Liver (tissue), 9 donors: ENCODE data around the gene CDHR2. TPM values are rescaled to one million over a fixed set of nuclear protein-coding genes. Genes with fewer than 3 reads are reported as not detected.

Source experiments
- DNase-seq: peaks from one replicate; pipeline ENCODE4 v3.0.0-alpha.2; 2017; ENCODE audit warnings: low spot score
- H3K27ac ChIP-seq, 2 donors: one replicate each; pipeline ENCODE4 v1.7.0; 2013; ENCODE audit warnings: inconsistent platforms in 2 of 2, low read length in 2 of 2, control low read depth in 1 of 2, low read depth in 1 of 2, mild to moderate bottlenecking in 1 of 2
- H3K27me3 ChIP-seq, 4 donors: one replicate each; pipeline versions ENCODE4 v1.6.1 to v1.7.0; 2013; ENCODE audit warnings: low read length in 3 of 4, inconsistent platforms in 1 of 4, mild to moderate bottlenecking in 1 of 4, moderate library complexity in 1 of 4; ENCODE audit not compliant: control insufficient read depth in 4 of 4, insufficient read depth in 4 of 4
- H3K36me3 ChIP-seq, 4 donors: one replicate each; pipeline versions ENCODE4 v1.6.1 to v1.7.0; 2013; ENCODE audit warnings: low read length in 3 of 4, mild to moderate bottlenecking in 3 of 4, low read depth in 1 of 4, moderate library complexity in 1 of 4; ENCODE audit not compliant: control insufficient read depth in 4 of 4, insufficient read depth in 3 of 4
- H3K4me1 ChIP-seq, 4 donors: one replicate each; pipeline versions ENCODE4 v1.6.1 to v1.7.0; 2013; ENCODE audit warnings: low read length in 3 of 4, mild to moderate bottlenecking in 3 of 4, moderate library complexity in 1 of 4; ENCODE audit not compliant: control insufficient read depth in 4 of 4, insufficient read depth in 4 of 4
- H3K4me3 ChIP-seq, 3 donors: one replicate each; pipeline versions ENCODE4 v1.6.1 to v1.7.0; 2013; ENCODE audit warnings: low read length in 3 of 3, control low read depth in 1 of 3, low read depth in 1 of 3, mild to moderate bottlenecking in 1 of 3
- H3K9ac ChIP-seq, 2 donors: one replicate each; pipeline ENCODE4 v1.7.0; 2013; ENCODE audit warnings: low read length in 2 of 2, mild to moderate bottlenecking in 2 of 2, moderate library complexity in 2 of 2, control low read depth in 1 of 2, low read depth in 1 of 2
- H3K9me3 ChIP-seq, 4 donors: one replicate each; pipeline versions ENCODE4 v1.6.1 to v1.7.0; 2013; ENCODE audit warnings: low read length in 3 of 4; ENCODE audit not compliant: control insufficient read depth in 4 of 4
- ATF3 ChIP-seq: IDR thresholded peaks from 2 replicates; pipeline ENCODE4 v1.6.1; 2016; ENCODE audit warnings: antibody characterized with exemption
- EGR1 ChIP-seq, 2 donors: IDR thresholded peaks; 2 replicates each; pipeline ENCODE4 v1.6.1; 2016 to 2018; ENCODE audit warnings: antibody characterized with exemption in 2 of 2, low read depth in 2 of 2
- FOXA1 ChIP-seq: IDR thresholded peaks from 2 replicates; pipeline ENCODE4 v1.6.1; 2016; ENCODE audit warnings: antibody characterized with exemption
- GABPA ChIP-seq, 2 donors: IDR thresholded peaks in 1 of 2; conservative IDR thresholded peaks in 1 of 2; 2 replicates each; pipeline ENCODE4 v1.6.1; 2016; ENCODE audit warnings: antibody characterized with exemption in 2 of 2, mild to moderate bottlenecking in 1 of 2, moderate library complexity in 1 of 2
- JUND ChIP-seq, 2 donors: IDR thresholded peaks; 2 replicates each; pipeline ENCODE4 v1.6.1; 2016; ENCODE audit warnings: antibody characterized with exemption in 2 of 2
- NR2F2 ChIP-seq: IDR thresholded peaks from 2 replicates; pipeline ENCODE4 v1.6.1; 2016; ENCODE audit warnings: antibody characterized with exemption
- RAD21 ChIP-seq, 2 donors: IDR thresholded peaks; 2 replicates each; pipeline ENCODE4 v1.6.1; 2016; ENCODE audit warnings: antibody characterized with exemption in 2 of 2, mild to moderate bottlenecking in 2 of 2
- REST ChIP-seq: IDR thresholded peaks from 2 replicates; pipeline ENCODE4 v1.6.1; 2016; ENCODE audit warnings: antibody characterized with exemption, mild to moderate bottlenecking
- SP1 ChIP-seq: IDR thresholded peaks from 2 replicates; pipeline ENCODE4 v1.6.1; 2018; ENCODE audit warnings: antibody characterized with exemption, mild to moderate bottlenecking
- TAF1 ChIP-seq: conservative IDR thresholded peaks from 2 replicates; pipeline ENCODE4 v1.6.1; 2016; ENCODE audit warnings: antibody characterized with exemption, mild to moderate bottlenecking
- YY1 ChIP-seq: IDR thresholded peaks from 2 replicates; pipeline ENCODE4 v1.6.1; 2016; ENCODE audit warnings: antibody characterized with exemption, mild to moderate bottlenecking
- WGBS: extraction: QIAGEN DNeasy Blood & Tissue Kit; methylation state at CpG from one replicate; pipeline ENCODE4 v1.1.7; 2013; 5-methylcytosine and 5-hydroxymethylcytosine counted together
- polyA plus RNA-seq, 2 donors: library from polyadenylated mRNA; stranded (reverse) in 1 of 2; unstranded in 1 of 2; fragments of 200-250 nt in 1 of 2; fragments of >200 nt in 1 of 2; fragmentation: Nextera tagmentation in 1 of 2; extraction: Ambion mirVana in 1 of 2; gene quantifications; one replicate each; pipeline versions ENCODE4 v1.2.1 to v1.2.3, GENCODE V29; 2013 to 2015
- total RNA-seq, 2 donors: library from RNA; depleted of rRNA; stranded (reverse); fragments of >200 nt; gene quantifications; one replicate each; pipeline ENCODE4 v1.2.3, GENCODE V29; 2014
- TF ChIP-seq, protein P1 (sequence below): fragments of 150-350 bp; IDR thresholded peaks from 2 replicates; pipeline ENCODE4 v1.5.1; 2017; ENCODE audit warnings: improper control_type of control experiment, low read depth, low read length; ENCODE audit not compliant: missing input control
- TF ChIP-seq, protein P2 (sequence below): IDR thresholded peaks from 2 replicates; pipeline ENCODE4 v1.6.1; 2016; ENCODE audit warnings: antibody characterized with exemption
- donor health status: healthy.
- donor health status: healthy.
- donor health status: healthy.
- donor health status: healthy.
- donor health status: healthy.

The CDHR2 gene
- total and polyA plus RNA-seq, 4 donors = 8.8 to 23.8 (median 16.6) TPM

GRCh38 chr5:176552332-176552869 lies 3.3 kb downstream of the CDHR2 start:
- DNase-seq = no peak
- no peak overlapping the region for H3K27ac ChIP-seq
- no peaks in the 10 kb centered on the region for H3K27me3 ChIP-seq
- no peaks in the 10 kb centered on the region for H3K36me3 ChIP-seq
- TF ChIP-seq SP1 (no peak), FOXA1 (no peak), NR2F2 (no peak), GABPA (IDR thresholded peaks at IDR 0.05 in 1 of 2, conservative IDR thresholded peaks at IDR 0.05 in 1 of 2) (no peak), EGR1 (IDR thresholded peaks at IDR 0.05; ENCODE audit: low read depth in 2 of 2) (no peak), ATF3 (no peak), JUND (IDR thresholded peaks at IDR 0.05) (no peak)
- TF ChIP-seq, protein P1, sequence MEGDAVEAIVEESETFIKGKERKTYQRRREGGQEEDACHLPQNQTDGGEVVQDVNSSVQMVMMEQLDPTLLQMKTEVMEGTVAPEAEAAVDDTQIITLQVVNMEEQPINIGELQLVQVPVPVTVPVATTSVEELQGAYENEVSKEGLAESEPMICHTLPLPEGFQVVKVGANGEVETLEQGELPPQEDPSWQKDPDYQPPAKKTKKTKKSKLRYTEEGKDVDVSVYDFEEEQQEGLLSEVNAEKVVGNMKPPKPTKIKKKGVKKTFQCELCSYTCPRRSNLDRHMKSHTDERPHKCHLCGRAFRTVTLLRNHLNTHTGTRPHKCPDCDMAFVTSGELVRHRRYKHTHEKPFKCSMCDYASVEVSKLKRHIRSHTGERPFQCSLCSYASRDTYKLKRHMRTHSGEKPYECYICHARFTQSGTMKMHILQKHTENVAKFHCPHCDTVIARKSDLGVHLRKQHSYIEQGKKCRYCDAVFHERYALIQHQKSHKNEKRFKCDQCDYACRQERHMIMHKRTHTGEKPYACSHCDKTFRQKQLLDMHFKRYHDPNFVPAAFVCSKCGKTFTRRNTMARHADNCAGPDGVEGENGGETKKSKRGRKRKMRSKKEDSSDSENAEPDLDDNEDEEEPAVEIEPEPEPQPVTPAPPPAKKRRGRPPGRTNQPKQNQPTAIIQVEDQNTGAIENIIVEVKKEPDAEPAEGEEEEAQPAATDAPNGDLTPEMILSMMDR = no peak
- TF ChIP-seq, protein P2, sequence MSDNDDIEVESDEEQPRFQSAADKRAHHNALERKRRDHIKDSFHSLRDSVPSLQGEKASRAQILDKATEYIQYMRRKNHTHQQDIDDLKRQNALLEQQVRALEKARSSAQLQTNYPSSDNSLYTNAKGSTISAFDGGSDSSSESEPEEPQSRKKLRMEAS = no peak
- H3K9me3 ChIP-seq = no peaks in the 10 kb centered on the region
- peaks cover 0 to 18% (median 11%) of the 10 kb centered on the region in 4 donors for H3K4me1 ChIP-seq
- no peak overlapping the region for H3K9ac ChIP-seq
- 93% methylated on average over 11 of the region's 11 CpGs for WGBS
- H3K4me3 ChIP-seq = no peak overlapping the region

DNA sequence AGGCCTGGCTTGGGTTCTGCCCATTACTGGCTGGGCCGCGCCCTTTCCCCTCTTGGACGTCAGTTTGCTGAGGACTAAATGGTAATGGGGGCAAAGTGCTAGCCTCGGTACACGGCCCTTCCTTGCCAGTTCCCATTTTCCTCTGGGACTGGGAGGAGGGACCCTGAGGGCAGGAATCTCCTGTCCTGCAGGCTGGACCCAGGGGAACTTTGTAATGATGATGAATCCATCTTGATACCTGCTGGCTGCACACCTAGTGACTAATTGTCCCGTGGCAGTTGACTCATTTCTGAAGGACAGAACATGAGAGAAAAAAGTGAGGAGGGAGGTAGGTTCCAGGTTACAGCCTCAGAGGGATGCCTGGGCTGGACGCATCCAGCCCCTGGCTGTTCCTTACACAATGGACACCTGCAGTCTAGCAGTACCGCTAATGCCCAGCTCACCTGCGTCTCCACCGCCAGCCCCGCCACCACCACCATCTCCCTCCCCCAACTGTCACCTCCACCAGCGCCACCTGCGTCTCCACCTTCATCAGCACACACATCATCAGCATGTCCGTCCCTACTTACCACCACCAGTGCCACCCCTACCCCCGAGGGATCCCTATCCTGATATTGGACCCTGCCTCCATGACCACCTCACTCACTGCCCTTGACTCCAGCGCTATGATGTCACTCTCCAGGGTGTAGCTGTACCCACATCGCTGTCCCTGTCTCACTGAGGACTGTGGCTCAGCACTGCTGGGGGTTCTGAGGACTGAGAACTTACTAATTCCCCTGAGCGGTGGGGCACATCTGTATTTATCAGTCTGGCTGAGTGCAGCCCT lies 4.3 kb downstream of the CDHR2 start:
- no peak overlapping the region for H3K9ac ChIP-seq
- no peak overlapping the region for H3K4me3 ChIP-seq
- H3K27me3 ChIP-seq = no peaks in the 10 kb centered on the region
- no peaks in the 10 kb centered on the region for H3K36me3 ChIP-seq
- no peak overlapping the region for H3K27ac ChIP-seq
- peaks cover 0 to 18% (median 11%) of the 10 kb centered on the region in 4 donors for H3K4me1 ChIP-seq
- WGBS = 83% methylated on average over 18 of the region's 18 CpGs
- TF ChIP-seq EGR1 (IDR thresholded peaks at IDR 0.05; ENCODE audit: low read depth in 2 of 2) = no peak
- no peak for TF ChIP-seq YY1
- TF ChIP-seq FOXA1 = no peak
- no peak for TF ChIP-seq REST
- no peak for TF ChIP-seq JUND (IDR thresholded peaks at IDR 0.05)
- TF ChIP-seq ATF3 = no peak
- TF ChIP-seq TAF1 = no peak
- no peak for TF ChIP-seq RAD21 (IDR thresholded peaks at IDR 0.05)
- no peak for DNase-seq
- no peaks in the 10 kb centered on the region for H3K9me3 ChIP-seq
